ENCODE data around the gene PCGF3.
A peak's percentile ranks its signal among the peaks of the same experiment; 100 is the strongest.
"Not testable (repeated sequence)": the region's sequence is repeated elsewhere in the genome, so short reads cannot be mapped to it uniquely, and the experiment has no call there.

PCGF3 gene

GRCh38 chr4:764405-765169 is 59.0 kb downstream of the PCGF3 start:
- DNase-seq: no peak

- no peak for DNase-seq
These were observed 60.5 kb downstream of the PCGF3 start for GRCh38 chr4:766152-766515.

- no peak for DNase-seq
These were observed 61.1 kb downstream of the PCGF3 start for GRCh38 chr4:766559-767283.

- no peak for DNase-seq
These were observed 62.4 kb downstream of the PCGF3 start for GRCh38 chr4:768076-768475.

GRCh38 chr4:768995-769394 is 63.4 kb downstream of the PCGF3 start:
- no peak for DNase-seq

GRCh38 chr4:769511-769910 is 63.9 kb downstream of the PCGF3 start:
- no peak for DNase-seq

DNA sequence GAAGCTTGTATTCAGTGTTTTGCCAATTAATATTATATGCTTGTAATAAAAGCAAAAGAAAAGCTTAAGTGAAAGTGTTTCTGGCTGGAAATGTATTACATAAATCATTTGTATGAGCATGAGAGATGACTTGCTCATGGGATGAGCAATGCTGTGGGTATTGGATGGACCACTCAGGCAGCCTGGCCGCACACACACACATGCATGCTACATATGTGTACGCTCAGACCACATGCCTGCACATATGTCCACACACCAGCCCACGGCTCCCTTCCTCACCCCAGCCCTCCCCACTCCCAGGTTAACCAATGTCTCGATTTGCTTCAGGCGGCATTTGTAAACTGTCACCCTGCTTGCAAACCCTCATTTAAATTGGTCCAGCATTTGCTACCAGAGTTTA is 64.4 kb downstream of the PCGF3 start:
- no peak for DNase-seq

DNA sequence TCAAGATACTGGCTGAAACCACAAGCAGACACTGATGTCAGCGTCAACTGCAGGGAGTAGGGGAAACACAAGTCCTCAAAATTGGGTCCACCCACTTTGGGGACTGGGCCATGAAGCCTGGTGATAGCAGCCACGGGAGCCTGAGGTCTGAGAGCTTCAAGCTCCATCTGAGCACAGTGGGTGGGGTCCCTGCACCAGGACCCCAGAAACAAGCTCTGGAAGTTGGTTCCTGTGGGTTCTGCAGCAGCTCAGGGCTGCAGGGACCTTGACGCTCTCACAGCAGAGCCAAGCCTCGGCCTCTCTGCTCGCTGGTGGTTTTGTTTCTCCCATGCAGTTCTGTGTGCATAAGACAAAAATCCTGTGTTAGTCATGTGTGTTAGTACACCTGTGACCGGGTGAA is 65.8 kb downstream of the PCGF3 start:
- no peak for DNase-seq

- no peak for DNase-seq
These were observed 66.5 kb downstream of the PCGF3 start for GRCh38 chr4:772118-772517.

DNA sequence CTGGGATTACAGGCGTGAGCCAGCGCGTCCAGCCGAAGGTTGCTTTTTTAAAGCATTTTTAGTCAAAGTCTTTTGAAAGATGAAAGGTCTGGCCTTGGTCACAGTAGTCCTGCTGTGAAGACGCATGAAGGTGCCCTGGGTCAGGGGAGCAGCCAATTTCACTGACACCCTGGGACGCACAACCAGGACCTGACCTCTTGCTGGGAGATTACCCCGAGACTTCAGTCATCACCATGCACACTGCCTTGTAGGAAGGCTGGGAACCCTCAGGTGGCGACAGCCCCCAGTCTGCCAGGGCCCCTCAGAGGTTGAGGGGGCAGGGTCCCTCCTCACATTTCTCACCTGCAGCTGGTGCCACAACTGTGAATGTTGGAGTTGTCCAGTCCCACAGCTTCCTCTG is 67.1 kb downstream of the PCGF3 start:
- no peak for DNase-seq

DNA sequence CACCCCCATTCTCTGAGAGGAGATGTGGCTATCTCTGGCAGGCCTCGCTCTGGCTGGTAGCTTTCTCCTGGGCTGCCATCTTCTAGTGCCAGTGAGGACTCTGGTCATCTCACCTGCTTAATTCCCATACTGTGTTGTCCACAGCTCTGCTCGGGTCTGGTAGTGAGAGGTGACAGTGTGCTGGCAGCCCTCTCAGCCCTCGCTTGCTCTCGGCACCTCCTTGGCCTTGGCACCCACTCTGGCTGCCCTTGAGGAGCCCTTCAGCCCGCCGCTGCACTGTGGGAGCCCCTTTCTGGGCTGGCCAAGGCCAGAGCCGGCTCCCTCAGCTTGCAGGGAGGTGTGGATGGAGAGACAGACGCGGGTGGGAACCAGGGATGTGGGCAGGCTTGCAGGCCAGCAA is 67.6 kb downstream of the PCGF3 start:
- no peak for DNase-seq

- not testable (repeated sequence) for DNase-seq
These were observed 68.9 kb downstream of the PCGF3 start for GRCh38 chr4:774419-775092.

DNA sequence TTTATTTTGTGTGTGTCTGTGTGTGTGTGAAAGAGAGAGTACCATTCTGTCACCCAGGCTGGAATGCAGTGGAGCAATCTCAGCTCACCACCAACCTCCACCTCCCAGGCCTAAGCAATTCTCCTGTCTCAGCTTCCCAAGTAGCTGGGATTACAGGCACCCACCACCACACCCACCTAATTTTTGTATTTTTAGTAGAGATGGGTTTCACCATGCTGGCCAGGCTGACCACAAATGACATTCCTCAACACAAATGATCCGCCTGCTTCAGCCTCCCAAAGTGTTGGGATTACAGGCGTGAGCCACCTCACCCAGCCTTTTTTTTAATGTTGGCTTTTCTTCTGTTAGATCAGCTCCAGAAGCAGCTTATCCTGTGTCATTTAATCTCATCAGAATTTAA is 69.9 kb downstream of the PCGF3 start:
- DNase-seq: not testable (repeated sequence)

DNA sequence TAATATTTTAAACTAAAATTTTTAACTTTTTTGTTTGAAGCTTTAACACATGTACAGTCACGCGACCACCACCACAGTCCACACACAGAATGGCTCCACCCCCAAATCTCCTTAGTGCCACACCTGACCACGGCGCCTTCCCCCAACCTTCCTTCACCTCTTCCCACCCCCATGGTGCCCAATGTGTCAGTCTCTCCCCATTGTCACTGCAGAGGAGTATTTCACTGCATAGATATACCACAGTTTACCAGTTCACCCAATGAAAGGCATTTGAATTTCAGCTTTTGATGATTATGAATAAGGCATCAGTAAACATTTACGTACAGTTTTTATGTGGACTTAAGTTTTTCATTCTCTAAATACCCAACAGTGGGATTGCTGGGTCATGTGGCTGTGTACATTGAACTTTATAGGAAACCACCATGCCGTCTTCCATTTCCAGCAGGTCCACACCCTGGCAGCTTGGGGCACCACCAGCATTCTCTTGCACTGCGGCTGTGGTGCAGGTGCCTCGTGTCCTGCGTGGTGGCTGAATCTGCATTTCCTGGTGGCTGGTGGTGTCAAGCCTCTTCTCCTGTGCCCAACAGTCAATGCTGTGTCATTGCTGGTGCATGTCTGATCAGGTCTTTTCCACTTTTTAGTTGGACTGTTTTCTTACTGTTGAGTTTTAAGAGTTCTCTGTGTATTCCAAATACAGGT is 71.3 kb downstream of the PCGF3 start:
- DNase-seq: no peak

GRCh38 chr4:777520-778262 is 72.1 kb downstream of the PCGF3 start:
- no peak for DNase-seq

DNA sequence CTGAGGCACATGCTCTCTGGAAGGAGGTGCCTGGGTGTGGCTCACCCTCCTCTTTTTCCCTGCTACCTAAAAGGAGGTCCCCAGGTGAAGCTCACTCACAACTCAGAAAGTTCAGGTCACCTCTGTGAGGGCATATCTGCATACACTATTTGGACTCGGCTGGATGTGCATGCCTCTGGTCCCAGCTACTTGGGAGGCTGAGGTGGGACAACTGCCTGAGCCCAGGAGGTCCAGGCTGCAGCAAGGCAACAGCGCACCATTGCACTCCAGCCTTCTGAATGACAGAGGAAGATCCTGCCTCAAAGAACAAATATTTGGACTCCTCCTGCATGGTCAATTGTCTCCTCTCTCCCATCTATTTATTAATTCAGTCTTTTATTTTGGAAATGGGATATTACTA is 73.9 kb downstream of the PCGF3 start:
- DNase-seq: no peak

- not testable (repeated sequence) for DNase-seq
These were observed 74.6 kb downstream of the PCGF3 start for GRCh38 chr4:780255-780654.

DNA sequence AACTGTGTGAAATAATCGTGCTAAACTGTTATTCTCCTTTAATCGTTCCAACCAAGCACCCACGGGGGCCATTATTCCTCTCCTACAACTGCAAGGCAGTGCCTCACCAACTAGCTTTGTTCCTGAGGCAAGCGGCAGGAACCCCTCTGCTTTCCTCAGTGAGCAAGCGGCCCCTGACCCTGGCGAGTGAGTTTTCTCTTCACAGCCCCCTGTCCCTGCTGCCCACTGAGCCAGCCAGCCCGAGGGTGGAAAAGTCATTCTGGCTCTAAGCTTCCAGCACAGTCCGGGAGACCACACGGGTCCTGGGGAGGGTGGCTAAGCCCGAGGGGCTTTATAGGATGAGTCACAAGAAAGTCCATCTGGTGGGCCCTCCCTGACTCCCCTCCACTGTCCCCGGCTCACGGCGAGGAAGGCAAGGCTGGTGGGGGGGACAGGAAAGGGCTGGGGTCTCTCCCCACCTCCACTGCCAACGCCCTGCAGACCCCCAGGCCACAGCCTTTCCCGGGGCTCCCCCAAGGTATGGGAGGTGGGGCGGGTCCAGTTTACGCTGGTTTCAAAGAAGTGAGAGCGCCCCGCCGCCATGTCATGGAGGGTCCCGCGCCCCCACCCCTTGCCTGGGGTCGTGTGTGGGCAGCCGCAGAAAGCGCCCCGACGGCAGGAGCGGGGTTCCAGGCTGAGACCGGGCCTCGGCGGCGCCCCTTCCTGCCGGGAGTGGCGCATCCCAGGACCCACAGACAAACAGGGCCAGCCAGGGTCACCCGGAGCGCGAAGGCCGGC is 75.3 kb downstream of the PCGF3 start:
- DNase-seq: no peak

DNA sequence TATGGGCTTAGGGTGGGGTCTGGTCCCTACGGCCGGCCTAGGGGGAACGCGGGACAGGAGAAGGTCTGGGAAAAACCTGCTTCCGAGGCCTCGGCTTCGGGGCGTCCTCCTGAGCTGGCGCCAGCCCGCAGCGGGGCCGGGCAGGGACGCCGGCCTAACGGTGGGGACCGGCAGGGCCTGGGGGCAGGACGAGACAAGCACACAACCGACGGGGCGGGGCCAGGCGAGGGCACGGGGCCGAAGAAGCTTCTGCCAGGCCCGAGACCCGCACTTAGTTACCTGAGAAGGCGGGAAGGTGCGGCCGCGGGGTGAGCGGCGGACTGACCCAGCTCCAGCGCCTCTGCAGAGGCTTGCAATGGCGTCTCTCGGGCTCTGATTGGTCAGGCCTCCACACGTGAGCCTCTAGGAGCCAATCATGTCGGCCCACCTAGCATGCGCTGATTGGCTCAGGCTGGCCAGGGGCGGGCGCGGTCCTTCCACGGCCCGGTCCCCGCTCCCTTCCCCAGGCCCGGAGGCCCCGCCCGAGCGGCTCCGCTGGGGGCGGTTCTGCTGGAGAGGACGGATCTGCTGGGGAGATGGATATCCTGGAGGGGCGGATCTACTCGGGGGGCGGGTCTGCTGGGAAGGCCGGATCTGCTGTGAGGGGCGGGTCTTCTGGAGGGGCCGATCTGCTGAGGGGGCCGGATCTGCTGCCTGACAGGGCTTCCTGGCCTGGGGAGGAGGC is 76.0 kb downstream of the PCGF3 start:
- peak; percentile 99 for DNase-seq

- no peak for DNase-seq
These were observed 79.0 kb downstream of the PCGF3 start for GRCh38 chr4:784401-785331.

Measured in NCI-H774 (cell line).